ENCODE data around the gene INO80D. TPM values are rescaled to one million over a fixed set of nuclear protein-coding genes. Genes with fewer than 3 reads are reported as not detected.
"Not testable (repeated sequence)": the region's sequence is repeated elsewhere in the genome, so short reads cannot be mapped to it uniquely, and the experiment has no call there.

INO80D gene
- total RNA-seq, 1 donor from 2014 or later: 5.0 TPM

GRCh38 chr2:206054952-206055351 lies 31.0 kb downstream of the INO80D start:
- TF ChIP-seq CTCF (conservative IDR thresholded peaks at IDR 0.05; ENCODE audit: low read depth, low read length): no peak

GRCh38 chr2:206051912-206052311 lies 34.1 kb downstream of the INO80D start:
- no peak for DNase-seq (ENCODE audit: low read depth)
- TF ChIP-seq CTCF (conservative IDR thresholded peaks at IDR 0.05; ENCODE audit: low read depth, low read length): no peak
- no peak overlapping the region for H3K4me3 ChIP-seq (ENCODE audit: low read depth, low read length)

More at GRCh38 chr2:206054952-206055351, 31.0 kb downstream of the INO80D start:
- no peak overlapping the region for H3K4me3 ChIP-seq (ENCODE audit: low read depth, low read length)
- DNase-seq (ENCODE audit: low read depth): no peak

GRCh38 chr2:206049392-206049791 lies 36.6 kb downstream of the INO80D start:
- no peak for TF ChIP-seq CTCF (conservative IDR thresholded peaks at IDR 0.05; ENCODE audit: low read depth, low read length)
- no peak for DNase-seq (ENCODE audit: low read depth)
- H3K4me3 ChIP-seq (ENCODE audit: low read depth, low read length): no peak overlapping the region

GRCh38 chr2:206045251-206045650 lies 40.7 kb downstream of the INO80D start:
- TF ChIP-seq CTCF (conservative IDR thresholded peaks at IDR 0.05; ENCODE audit: low read depth, low read length): no peak
- no peak for DNase-seq (ENCODE audit: low read depth)

GRCh38 chr2:206040525-206040924 lies 45.4 kb downstream of the INO80D start:
- H3K4me3 ChIP-seq (ENCODE audit: low read depth, low read length): no peak overlapping the region
- no peak for DNase-seq (ENCODE audit: low read depth)
- TF ChIP-seq CTCF (conservative IDR thresholded peaks at IDR 0.05; ENCODE audit: low read depth, low read length): no peak

More at GRCh38 chr2:206045251-206045650, 40.7 kb downstream of the INO80D start:
- no peak overlapping the region for H3K4me3 ChIP-seq (ENCODE audit: low read depth, low read length)

- H3K4me3 ChIP-seq (ENCODE audit: low read depth, low read length): not testable (repeated sequence)
Observed at GRCh38 chr2:206035393-206035792, 50.6 kb downstream of the INO80D start.

GRCh38 chr2:206033452-206033851 lies 52.5 kb downstream of the INO80D start:
- not testable (repeated sequence) for H3K4me3 ChIP-seq (ENCODE audit: low read depth, low read length); DNase-seq (ENCODE audit: low read depth)

More at GRCh38 chr2:206035393-206035792, 50.6 kb downstream of the INO80D start:
- DNase-seq (ENCODE audit: low read depth): not testable (repeated sequence)

- no peak overlapping the region for H3K4me3 ChIP-seq (ENCODE audit: low read depth, low read length)
- TF ChIP-seq CTCF (conservative IDR thresholded peaks at IDR 0.05; ENCODE audit: low read depth, low read length): no peak
- no peak for DNase-seq (ENCODE audit: low read depth)
Observed at GRCh38 chr2:206031950-206032567, 53.9 kb downstream of the INO80D start.
